Stimulated activated CD8-positive, alpha-beta memory T cell treated with anti-CD3 and anti-CD28 coated beads, Interleukin-15, amount 100 ng/mL, for 1 hour (primary cell): ENCODE data around the gene ZDHHC12.

Experiments used
- DNase-seq: peaks from one replicate; pipeline ENCODE4 v3.0.0-alpha.2; 2020; ENCODE audit warnings: low read depth

The ZDHHC12 gene

GRCh38 chr9:128723866-128724743 is at the start of gene ZDHHC12:
Gene ZDHHC12 (minus strand): TSS chr9:128724127. CDS start chr9:128724093, 34 bp downstream.
- peak; percentile 97 for DNase-seq

- DNase-seq: no peak
Observed at GRCh38 chr9:128773049-128773448, 49.1 kb upstream of the ZDHHC12 start.

- peak; percentile 85 for DNase-seq
Observed at GRCh38 chr9:128771745-128772519, 48.0 kb upstream of the ZDHHC12 start, which contains the start of gene ZER1. Gene ZER1 (minus strand): TSS chr9:128771927. CDS start chr9:128755565, 16,362 bp downstream.

- no peak for DNase-seq
Observed at GRCh38 chr9:128771094-128771721, 47.3 kb upstream of the ZDHHC12 start.

GRCh38 chr9:128770286-128771030 is 46.5 kb upstream of the ZDHHC12 start:
- DNase-seq: no peak

GRCh38 chr9:128768606-128769005 is 44.7 kb upstream of the ZDHHC12 start:
- DNase-seq: no peak

GRCh38 chr9:128765499-128765898 is 41.6 kb upstream of the ZDHHC12 start:
- no peak for DNase-seq

GRCh38 chr9:128764361-128764760 is 40.4 kb upstream of the ZDHHC12 start:
- DNase-seq: no peak

- no peak for DNase-seq
Observed at GRCh38 chr9:128762671-128763449, 38.9 kb upstream of the ZDHHC12 start.

GRCh38 chr9:128757602-128758001 is 33.7 kb upstream of the ZDHHC12 start:
- DNase-seq: no peak

- no peak for DNase-seq
Observed at GRCh38 chr9:128753627-128754026, 29.7 kb upstream of the ZDHHC12 start.

GRCh38 chr9:128750926-128751595 is 27.1 kb upstream of the ZDHHC12 start:
- DNase-seq: no peak

GRCh38 chr9:128747241-128747640 is 23.3 kb upstream of the ZDHHC12 start:
- no peak for DNase-seq

- no peak for DNase-seq
Observed at GRCh38 chr9:128743421-128743820, 19.5 kb upstream of the ZDHHC12 start.

GRCh38 chr9:128742401-128742800 is 18.5 kb upstream of the ZDHHC12 start:
- DNase-seq: no peak

GRCh38 chr9:128735373-128735772 is 11.4 kb upstream of the ZDHHC12 start:
- no peak for DNase-seq

GRCh38 chr9:128733256-128733655 is 9.3 kb upstream of the ZDHHC12 start:
- no peak for DNase-seq

GRCh38 chr9:128732576-128732975 is 8.6 kb upstream of the ZDHHC12 start:
- DNase-seq: no peak

GRCh38 chr9:128731691-128732090 is 7.8 kb upstream of the ZDHHC12 start:
- DNase-seq: no peak

GRCh38 chr9:128731093-128731492 is 7.2 kb upstream of the ZDHHC12 start:
- no peak for DNase-seq
